Bronchial epithelial cell (primary cell): ENCODE measurements around the gene BCL2L14. TPM values are rescaled to one million over a fixed set of nuclear protein-coding genes. Genes with fewer than 3 reads are reported as not detected.

Experiments used
- DNase-seq: peaks from one replicate; pipeline ENCODE4 v3.0.0-alpha.2; 2010; ENCODE audit warnings: low read depth
- FAIRE-seq: peaks from 2 replicates; lab custom pipeline; 2011; peaks lifted over from hg19 to GRCh38; lab: Jason Lieb, UNC
- H3K27me3 ChIP-seq: 2 replicates; pipeline ENCODE4 v1.5.1; 2011; ENCODE audit warnings: low read length; ENCODE audit not compliant: control insufficient read depth, insufficient read depth
- H3K36me3 ChIP-seq: 2 replicates; pipeline ENCODE4 v1.5.1; 2011; ENCODE audit warnings: low read length; ENCODE audit not compliant: control insufficient read depth, insufficient read depth
- H3K4me3 ChIP-seq: 2 replicates; pipeline ENCODE4 v1.5.1; 2011; ENCODE audit warnings: mild to moderate bottlenecking, low read depth, low read length, control low read depth
- CTCF ChIP-seq: IDR thresholded peaks from 2 replicates; pipeline ENCODE4 v1.5.1; 2011; ENCODE audit warnings: mild to moderate bottlenecking, moderate library complexity, low read length, control low read depth, inconsistent platforms; ENCODE audit not compliant: insufficient read depth, severe bottlenecking
- total RNA-seq: library from RNA; depleted of rRNA; stranded (reverse); fragments of >200 nt; gene quantifications from 2 replicates; pipeline ENCODE4 v1.2.1, GENCODE V29; 2014

Gene BCL2L14
- total RNA-seq = under 0.01 TPM in 1 of 2 replicates, not detected in the other

- Histone ChIP-seq H3K27me3 (peaks cover 2% of the 10 kb centered on the region), H3K4me3 (no peak within 1 kb of the TSS), H3K36me3 (no peaks in the 10 kb centered on the region)
- DNase-seq (peak; percentile 42), FAIRE-seq (no peak)
- peak; percentile 27 for TF ChIP-seq CTCF
These were observed at the start of gene BCL2L14 for GRCh38 chr12:12070674-12071656. BCL2L14 (plus strand) TSS chr12:12070939; CDS start chr12:12079306, 8,367 bp downstream.

GRCh38 chr12:12022306-12022936 is 48.3 kb upstream of the BCL2L14 start:
- TF ChIP-seq CTCF = no peak
- DNase-seq = no peak
- Histone ChIP-seq H3K4me3 (no peak overlapping the region), H3K27me3 (no peaks in the 10 kb centered on the region), H3K36me3 (no peaks in the 10 kb centered on the region)
- FAIRE-seq = no peak

GRCh38 chr12:12023456-12023855 is 47.3 kb upstream of the BCL2L14 start:
- TF ChIP-seq CTCF = no peak
- FAIRE-seq = no peak
- Histone ChIP-seq H3K27me3 (no peaks in the 10 kb centered on the region), H3K36me3 (no peaks in the 10 kb centered on the region), H3K4me3 (no peak overlapping the region)
- no peak for DNase-seq

- TF ChIP-seq CTCF = no peak
- no peaks in the 10 kb centered on the region for H3K27me3 ChIP-seq
- H3K36me3 ChIP-seq = no peaks in the 10 kb centered on the region
- DNase-seq (peak; percentile 21), FAIRE-seq (no peak)
- no peak overlapping the region for H3K4me3 ChIP-seq
These were observed 45.6 kb upstream of the BCL2L14 start for GRCh38 chr12:12024911-12025682.

- Histone ChIP-seq H3K27me3 (no peaks in the 10 kb centered on the region), H3K4me3 (no peak overlapping the region), H3K36me3 (no peaks in the 10 kb centered on the region)
- FAIRE-seq = no peak
- no peak for DNase-seq
- TF ChIP-seq CTCF = no peak
These were observed 44.8 kb upstream of the BCL2L14 start for GRCh38 chr12:12025799-12026386.
